SK-N-MC (cell line): ENCODE results near the gene CNNM2.

Source experiments
- EZH2 ChIP-seq: fragments of 200-600 bp; sonication (generic); IDR thresholded peaks from one replicate; pipeline ENCODE4 v1.6.1; 2017; ENCODE audit warnings: antibody characterized with exemption
- FOXP2 ChIP-seq: optimal IDR thresholded peaks from 2 replicates; pipeline ENCODE3; 2011; ENCODE audit warnings: mild to moderate bottlenecking, moderate library complexity; ENCODE audit not compliant: insufficient read depth; ENCODE audit errors: extremely low read length, control extremely low read depth

DNA sequence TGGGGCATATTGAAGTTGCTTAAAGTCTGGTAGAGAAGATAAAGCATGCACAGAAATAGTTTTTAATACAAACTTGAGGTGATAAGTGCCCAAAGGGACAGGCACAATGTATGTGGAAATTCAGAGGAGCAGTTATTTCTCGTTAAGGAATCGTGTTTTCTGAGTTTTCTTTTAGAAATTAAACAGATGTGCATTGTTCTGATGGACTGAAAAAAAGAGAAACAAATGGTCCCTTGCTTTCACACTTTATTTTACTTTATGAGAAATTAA, 45.6 kb downstream of the CNNM2 start:
- TF ChIP-seq FOXP2 (no peak), EZH2 (no peak)
